ENCODE measurements around the gene GPR17. TPM values are rescaled to one million over a fixed set of nuclear protein-coding genes. Genes with fewer than 3 reads are reported as not detected.

GPR17 gene
- total RNA-seq, 4 donors from 2014 or later: 0.20 TPM; not detected in 3

- H3K4me3 ChIP-seq: no peak overlapping the region
- no peaks in the 10 kb centered on the region for H3K9me3 ChIP-seq
- in situ Hi-C loops (cut with MboI; ENCODE audit: low sequenced_read_pairs in 4 of 4): no loop called here
- no peak overlapping the region for H3K27ac ChIP-seq
- intact Hi-C loops (cut with DNase I; ENCODE audit: low total_unique reads): no loop called here
- no peak for ATAC-seq
- TF ChIP-seq, protein P1, sequence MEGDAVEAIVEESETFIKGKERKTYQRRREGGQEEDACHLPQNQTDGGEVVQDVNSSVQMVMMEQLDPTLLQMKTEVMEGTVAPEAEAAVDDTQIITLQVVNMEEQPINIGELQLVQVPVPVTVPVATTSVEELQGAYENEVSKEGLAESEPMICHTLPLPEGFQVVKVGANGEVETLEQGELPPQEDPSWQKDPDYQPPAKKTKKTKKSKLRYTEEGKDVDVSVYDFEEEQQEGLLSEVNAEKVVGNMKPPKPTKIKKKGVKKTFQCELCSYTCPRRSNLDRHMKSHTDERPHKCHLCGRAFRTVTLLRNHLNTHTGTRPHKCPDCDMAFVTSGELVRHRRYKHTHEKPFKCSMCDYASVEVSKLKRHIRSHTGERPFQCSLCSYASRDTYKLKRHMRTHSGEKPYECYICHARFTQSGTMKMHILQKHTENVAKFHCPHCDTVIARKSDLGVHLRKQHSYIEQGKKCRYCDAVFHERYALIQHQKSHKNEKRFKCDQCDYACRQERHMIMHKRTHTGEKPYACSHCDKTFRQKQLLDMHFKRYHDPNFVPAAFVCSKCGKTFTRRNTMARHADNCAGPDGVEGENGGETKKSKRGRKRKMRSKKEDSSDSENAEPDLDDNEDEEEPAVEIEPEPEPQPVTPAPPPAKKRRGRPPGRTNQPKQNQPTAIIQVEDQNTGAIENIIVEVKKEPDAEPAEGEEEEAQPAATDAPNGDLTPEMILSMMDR (IDR thresholded peaks at IDR 0.05 in 4 of 5, conservative IDR thresholded peaks at IDR 0.05 in 1 of 5): no peak
- no peak for TF ChIP-seq POLR2A (IDR thresholded peaks at IDR 0.05)
- peaks cover 9 to 11% of the 10 kb centered on the region in 2 donors for H3K4me1 ChIP-seq
- H3K27me3 ChIP-seq: no peaks in the 10 kb centered on the region
- no peak for DNase-seq
- no peaks in the 10 kb centered on the region for H3K36me3 ChIP-seq
These were observed 36.3 kb downstream of the GPR17 start for GRCh38 chr2:127681976-127682857.

- intact Hi-C loops (cut with DNase I; ENCODE audit: low total_unique reads): no loop called here
- peaks cover 9 to 11% of the 10 kb centered on the region in 2 donors for H3K4me1 ChIP-seq
These were observed 37.1 kb downstream of the GPR17 start for GRCh38 chr2:127683056-127683455.

DNA sequence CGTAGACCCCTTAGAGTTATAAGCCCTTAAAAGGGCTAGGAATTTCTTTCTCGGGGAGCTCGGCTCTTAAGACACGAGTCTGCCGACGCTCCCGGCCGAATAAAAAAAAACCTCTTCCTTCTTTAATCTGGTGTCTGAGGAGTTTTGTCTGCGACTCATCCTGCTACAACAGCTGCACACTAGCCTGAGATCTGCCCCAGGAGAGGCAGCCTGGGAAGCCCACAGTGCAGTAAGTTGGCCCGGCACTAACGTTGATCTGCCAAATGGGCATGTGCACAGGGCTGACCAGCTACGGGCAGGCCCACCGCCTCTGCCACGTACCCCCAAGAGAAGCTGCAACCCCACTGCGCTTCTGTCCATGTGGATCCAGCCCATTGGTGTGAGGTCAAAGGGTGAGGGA is 37.8 kb downstream of the GPR17 start:
- intact Hi-C loops (cut with DNase I; ENCODE audit: low total_unique reads): no loop called here
- TF ChIP-seq POLR2A (IDR thresholded peaks at IDR 0.05): no peak
- TF ChIP-seq, protein P1 (IDR thresholded peaks at IDR 0.05 in 4 of 5, conservative IDR thresholded peaks at IDR 0.05 in 1 of 5): no peak
- H3K36me3 ChIP-seq: no peaks in the 10 kb centered on the region
- no peaks in the 10 kb centered on the region for H3K9me3 ChIP-seq
- H3K4me3 ChIP-seq: no peak overlapping the region
- DNase-seq (no peak), ATAC-seq (no peak)
- peaks cover 9 to 11% of the 10 kb centered on the region in 2 donors for H3K4me1 ChIP-seq
- H3K27ac ChIP-seq: no peak overlapping the region
- in situ Hi-C loops (cut with MboI; ENCODE audit: low sequenced_read_pairs in 4 of 4): no loop called here
- H3K27me3 ChIP-seq: no peaks in the 10 kb centered on the region

More at GRCh38 chr2:127683056-127683455, 37.1 kb downstream of the GPR17 start:
- Histone ChIP-seq H3K27ac (no peak overlapping the region), H3K36me3 (no peaks in the 10 kb centered on the region), H3K4me3 (no peak overlapping the region), H3K9me3 (no peaks in the 10 kb centered on the region), H3K27me3 (no peaks in the 10 kb centered on the region)
- ATAC-seq: no peak
- TF ChIP-seq POLR2A (IDR thresholded peaks at IDR 0.05): no peak
- TF ChIP-seq, protein P1 (IDR thresholded peaks at IDR 0.05 in 4 of 5, conservative IDR thresholded peaks at IDR 0.05 in 1 of 5): no peak
- no peak for DNase-seq
- in situ Hi-C loops (cut with MboI; ENCODE audit: low sequenced_read_pairs in 4 of 4): no loop called here

DNA sequence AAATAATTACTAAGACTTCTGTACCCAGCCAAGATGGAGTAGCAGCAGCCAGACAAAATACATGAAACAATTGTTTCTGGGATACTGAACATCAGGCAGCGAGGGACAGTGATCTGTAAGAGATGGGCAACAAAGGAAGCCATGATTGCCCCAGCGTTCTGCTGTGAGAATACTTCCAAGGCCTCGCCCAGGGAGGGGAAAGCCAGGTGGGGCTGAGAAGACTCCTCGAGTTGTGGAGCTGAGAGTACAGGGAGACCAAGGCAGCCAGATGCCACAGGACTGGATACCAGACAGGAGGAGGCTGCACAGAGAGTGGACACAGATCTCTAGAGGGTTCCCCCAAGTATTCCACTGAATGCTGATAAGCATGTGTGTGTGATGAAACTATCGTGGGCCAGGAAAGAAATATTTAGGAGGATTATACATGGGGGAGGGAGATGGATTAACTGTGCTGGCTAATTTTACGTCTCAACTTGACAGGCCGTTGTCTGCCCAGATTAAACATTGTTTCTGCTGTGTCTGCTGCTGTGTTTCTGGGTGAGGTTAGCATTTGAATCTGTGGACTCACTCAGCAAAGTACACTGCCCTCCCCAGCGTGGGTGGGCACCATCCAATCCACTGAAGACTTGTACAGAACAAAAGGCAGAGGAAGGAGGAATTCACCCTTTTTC is 39.6 kb downstream of the GPR17 start:
- intact Hi-C loops (cut with DNase I; ENCODE audit: low total_unique reads) (no loop called here), in situ Hi-C loops (cut with MboI; ENCODE audit: low sequenced_read_pairs in 4 of 4) (no loop called here)
- no peaks in the 10 kb centered on the region for H3K9me3 ChIP-seq
- H3K4me3 ChIP-seq: no peak overlapping the region
- H3K27me3 ChIP-seq: no peaks in the 10 kb centered on the region
- DNase-seq (no peak), ATAC-seq (no peak)
- TF ChIP-seq POLR2A (IDR thresholded peaks at IDR 0.05): no peak
- TF ChIP-seq, protein P1 (IDR thresholded peaks at IDR 0.05 in 4 of 5, conservative IDR thresholded peaks at IDR 0.05 in 1 of 5): no peak
- H3K36me3 ChIP-seq: no peaks in the 10 kb centered on the region
- no peak overlapping the region for H3K27ac ChIP-seq
- H3K4me1 ChIP-seq: peaks cover 9 to 11% of the 10 kb centered on the region in 2 donors
